ENCODE measurements around the gene SLC7A8. TPM values are rescaled to one million over a fixed set of nuclear protein-coding genes. Genes with fewer than 3 reads are reported as not detected.

Gene SLC7A8
- total and polyA plus RNA-seq, 2 of the 4 experiments (the other 2 are of a cell fraction) = 0.31 TPM; not detected in 1

DNA sequence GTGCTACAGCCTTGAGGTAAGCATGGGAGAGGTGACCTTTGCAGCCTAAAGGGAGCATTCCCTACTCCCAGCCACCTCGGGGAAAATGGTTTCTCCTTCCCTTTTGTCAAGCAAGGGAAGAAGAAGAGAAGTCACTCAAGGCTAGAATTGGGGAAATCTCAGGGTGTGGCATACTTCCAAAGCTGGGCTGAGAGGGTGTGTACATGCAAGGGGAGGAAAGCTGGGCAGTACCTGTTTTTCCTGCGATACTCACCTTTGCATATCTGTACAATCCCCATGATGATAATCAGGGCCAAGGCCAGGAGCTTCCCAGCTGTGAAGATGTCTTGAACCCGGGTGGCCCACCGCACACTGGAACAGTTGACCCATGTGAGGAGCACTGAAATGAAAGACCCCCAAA is 40.6 kb downstream of the SLC7A8 start:
- no peak overlapping the region for H4K5ac ChIP-seq (ENCODE audit: low read depth, low read length)
- H3K4me3 ChIP-seq (ENCODE audit: insufficient read depth, low read depth, low read length) = no peak overlapping the region
- H2BK15ac ChIP-seq (ENCODE audit: low read depth, low read length) = no peak overlapping the region
- no peaks in the 10 kb centered on the region for H3K36me3 ChIP-seq (ENCODE audit: control insufficient read depth, insufficient read depth, low read length)
- DNase-seq = no peak
- H2AFZ ChIP-seq (replicated peaks; ENCODE audit: low read length, poor library complexity) = no peak overlapping the region
- no peak overlapping the region for H3K4me2 ChIP-seq (ENCODE audit: low read depth, low read length)
- ChIA-PET POLR2A (ENCODE audit: unreplicated experiment) (no interaction called here), CTCF (interaction anchor here (0.9 kb wide), 1 partner anchor 22 kb away, joined by 3 read pairs; no protein-coding TSS in a partner anchor)
- no peak overlapping the region for H3K27ac ChIP-seq (ENCODE audit: insufficient read depth, low read length)
- TF ChIP-seq RAD21 (IDR thresholded peaks at IDR 0.05; ENCODE audit: low read length) (no peak), FOS (IDR thresholded peaks at IDR 0.05; ENCODE audit: low read depth, low read length) (no peak), POLR2A (IDR thresholded peaks at IDR 0.05; ENCODE audit: low read depth, low read length) (no peak), MXI1 (IDR thresholded peaks at IDR 0.05; ENCODE audit: borderline replicate concordance, low read depth, low read length) (no peak), MAFK (IDR thresholded peaks at IDR 0.05; ENCODE audit: low read depth, low read length) (no peak), BHLHE40 (IDR thresholded peaks at IDR 0.05; ENCODE audit: low read depth, low read length) (no peak), SMC3 (IDR thresholded peaks at IDR 0.05; ENCODE audit: low read depth, low read length) (no peak), RFX5 (IDR thresholded peaks at IDR 0.05; ENCODE audit: low read depth, low read length) (no peak), RCOR1 (IDR thresholded peaks at IDR 0.05; ENCODE audit: insufficient replicate concordance, low read length) (no peak), CEBPB (IDR thresholded peaks at IDR 0.05; ENCODE audit: low read depth, low read length) (no peak), NFE2L2 (IDR thresholded peaks at IDR 0.05; ENCODE audit: low read depth, low read length) (no peak)
- H3K14ac ChIP-seq (replicated peaks; ENCODE audit: low read depth, low read length) = no peak overlapping the region
- no peak overlapping the region for H2BK5ac ChIP-seq (ENCODE audit: low read depth, low read length, poor library complexity, severe bottlenecking)
- no peak overlapping the region for H3K56ac ChIP-seq (ENCODE audit: extremely low read depth, insufficient read depth, low read length)
- no peak overlapping the region for H3K23ac ChIP-seq (ENCODE audit: low read depth, low read length)
- no peaks in the 10 kb centered on the region for H3K4me1 ChIP-seq (ENCODE audit: control insufficient read depth, insufficient read depth, low read length)
- H2AK9ac ChIP-seq (replicated peaks; ENCODE audit: low read depth, low read length, poor library complexity) = no peak overlapping the region
- no peak for ATAC-seq (ENCODE audit: low read depth)
- no peak overlapping the region for H4K91ac ChIP-seq (ENCODE audit: insufficient read depth, low read depth, low read length)
- no peak overlapping the region for H3K4ac ChIP-seq (ENCODE audit: low read depth, low read length)
- no peak overlapping the region for H2AK5ac ChIP-seq (ENCODE audit: low read depth, low read length)
- no peak overlapping the region for H4K8ac ChIP-seq (ENCODE audit: low read depth in 2 of 2, low read length in 2 of 2)
- peaks cover 32% of the 10 kb centered on the region for H3K27me3 ChIP-seq (ENCODE audit: control insufficient read depth, insufficient read depth, low read length)
- H2BK20ac ChIP-seq (ENCODE audit: low read depth, low read length) = no peak overlapping the region
- WGBS, 2 experiments (ENCODE audit: extremely low coverage in 2 of 2, insufficient read length in 1 of 2) = no CpG with 5 or more reads among the region's 4 CpGs
- no peaks in the 10 kb centered on the region for H3K9me1 ChIP-seq (ENCODE audit: insufficient read depth, low read length)
- no peak overlapping the region for H3K18ac ChIP-seq (ENCODE audit: low read depth, low read length)
- H3K9me3 ChIP-seq (ENCODE audit: control insufficient read depth, insufficient read depth, low read length) = no peaks in the 10 kb centered on the region
- H3K79me1 ChIP-seq (ENCODE audit: low read depth in 1 of 2, low read length in 2 of 2) = no peaks in the 10 kb centered on the region
- BruUV-seq (replicated peaks) = no TSS peak
- no peaks in the 10 kb centered on the region for H4K20me1 ChIP-seq (ENCODE audit: insufficient read depth, low read length)
- no peak overlapping the region for H3K9ac ChIP-seq (ENCODE audit: low read depth, low read length)
- intact Hi-C loops (cut with micrococcal nuclease) = no loop called here
- no peak overlapping the region for H2BK120ac ChIP-seq (ENCODE audit: low read depth, low read length)
- dilution Hi-C loops (cut with HindIII; ENCODE audit: low sequenced_read_pairs, unreplicated experiment) = no loop called here
- in situ Hi-C loops (cut with MboI; ENCODE audit: low sequenced_read_pairs) = no loop called here

Measured in IMR-90 (cell line).